Hippocampal formation (tissue), 2 donors: ENCODE measurements around the gene ATP6V0A1.
"Not testable (repeated sequence)": the region's sequence is repeated elsewhere in the genome, so short reads cannot be mapped to it uniquely, and the experiment has no call there.

Source experiments
- DNase-seq, 2 donors: peaks; one replicate each; lab custom pipeline; 2025; lab: John Stamatoyannopoulos, UW

The ATP6V0A1 gene

DNA sequence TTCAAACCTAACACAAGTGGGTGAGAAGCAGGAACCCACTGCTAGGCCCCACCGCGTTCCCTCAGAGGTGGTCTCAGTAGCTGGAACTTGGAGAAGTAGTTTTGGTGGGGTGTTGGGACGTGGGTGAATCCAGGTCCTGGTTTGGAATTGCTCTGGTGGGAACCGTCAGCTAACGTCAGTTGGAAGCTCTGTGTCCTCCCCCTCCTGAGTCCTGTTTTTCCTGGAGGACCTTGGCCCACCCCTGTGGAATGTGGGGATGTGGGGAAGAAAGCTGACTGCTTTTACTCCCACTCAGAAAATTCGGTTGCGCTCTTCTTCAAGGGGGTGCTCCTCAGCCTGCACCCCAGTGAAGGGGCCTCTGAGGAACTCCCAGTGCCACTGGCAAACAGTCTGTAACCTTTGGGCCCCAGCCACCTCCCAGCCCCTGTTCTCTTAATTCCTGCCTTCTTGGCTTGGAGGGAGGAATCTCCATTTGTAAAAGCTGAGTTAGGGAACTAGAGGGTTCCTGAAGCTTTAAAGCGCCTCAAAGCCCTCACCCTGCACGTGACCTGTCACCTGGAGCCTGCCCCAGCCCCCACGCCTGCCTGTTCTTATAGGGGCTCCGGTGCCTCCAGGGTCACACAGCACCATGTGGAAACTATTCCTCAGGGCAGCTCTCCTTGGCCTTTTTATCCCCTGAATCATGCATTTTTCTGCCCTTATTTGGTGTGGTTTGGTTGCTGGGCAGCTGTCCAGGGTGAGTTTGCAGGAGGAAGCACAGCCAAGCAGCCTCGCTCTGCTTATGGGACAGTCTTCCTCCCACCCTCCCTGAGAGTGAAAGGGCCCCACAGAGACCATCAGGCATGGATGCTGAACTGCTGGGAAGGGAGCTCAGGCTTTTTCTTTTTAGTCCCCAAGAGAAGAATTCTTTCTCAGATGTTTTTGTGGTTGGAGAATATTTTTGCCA, 61.1 kb downstream of the ATP6V0A1 start:
- DNase-seq: peak; percentile 57 to 62

DNA sequence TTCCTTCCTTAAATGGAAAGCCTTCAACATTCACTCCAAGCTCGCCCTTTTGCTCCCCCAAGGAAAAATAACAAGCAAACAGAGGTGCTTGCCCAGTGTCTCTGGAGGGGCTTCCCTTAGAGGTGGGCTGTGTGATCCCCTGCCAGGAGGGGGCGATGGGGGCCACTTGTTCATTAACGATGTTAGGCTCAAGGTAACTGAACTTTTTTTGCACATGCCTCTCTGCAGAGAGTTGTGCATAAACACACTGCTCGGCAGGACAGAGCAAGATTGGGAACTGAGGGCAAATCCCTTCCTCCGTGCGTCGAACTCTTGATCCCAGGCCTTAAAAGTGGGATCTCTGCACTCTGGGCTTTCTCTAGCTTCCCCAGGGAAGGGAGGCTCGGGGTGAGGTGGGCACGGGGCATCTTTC, 61.9 kb downstream of the ATP6V0A1 start:
- DNase-seq: no peak

DNA sequence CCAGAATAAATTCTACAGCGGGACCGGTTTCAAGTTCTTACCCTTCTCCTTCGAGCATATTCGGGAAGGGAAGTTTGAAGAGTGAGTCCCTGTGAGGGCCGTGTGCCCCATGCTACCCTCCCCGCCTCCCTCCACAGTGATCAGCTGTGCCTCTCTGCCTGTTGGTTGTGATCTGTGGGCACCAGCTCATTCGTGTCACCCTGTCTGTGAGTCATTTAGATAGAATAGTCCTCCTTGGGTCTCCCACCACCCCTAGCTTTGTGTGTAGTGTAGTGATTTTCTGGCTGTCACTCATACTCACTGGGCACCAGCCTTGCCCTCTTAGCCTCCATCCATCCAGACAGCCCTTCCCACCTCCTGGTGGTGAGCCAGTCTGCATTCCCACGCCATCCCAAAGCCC, 62.4 kb downstream of the ATP6V0A1 start:
- no peak for DNase-seq

DNA sequence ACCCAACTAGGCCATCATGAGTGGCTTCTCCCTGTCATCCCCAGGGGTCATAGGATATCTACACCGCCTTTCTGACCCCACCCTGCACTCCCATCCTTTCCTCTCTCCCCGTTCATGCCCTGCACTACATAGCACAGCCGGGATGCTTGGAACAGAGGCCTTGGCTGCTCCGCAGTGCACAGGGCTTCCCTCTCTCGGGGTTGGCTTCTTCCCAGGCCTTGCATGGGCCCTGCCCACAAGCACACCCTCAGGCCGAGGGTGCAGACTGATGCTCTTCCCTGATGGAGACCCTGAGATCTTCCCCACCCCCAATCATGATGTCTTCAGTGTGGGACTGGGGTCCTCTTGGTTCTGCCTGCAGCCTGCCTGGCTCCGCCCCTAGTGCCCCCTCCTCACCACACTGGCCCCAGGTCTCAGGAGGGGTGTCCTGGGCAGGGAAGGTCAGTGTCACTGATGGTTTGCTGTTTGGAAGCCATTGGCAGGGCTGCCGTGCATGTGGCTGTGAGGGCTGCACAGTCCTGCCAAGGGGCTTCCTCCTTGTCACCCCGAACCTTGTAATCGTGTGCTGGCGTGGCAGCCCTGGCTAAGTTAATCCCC, 63.1 kb downstream of the ATP6V0A1 start:
- no peak for DNase-seq

DNA sequence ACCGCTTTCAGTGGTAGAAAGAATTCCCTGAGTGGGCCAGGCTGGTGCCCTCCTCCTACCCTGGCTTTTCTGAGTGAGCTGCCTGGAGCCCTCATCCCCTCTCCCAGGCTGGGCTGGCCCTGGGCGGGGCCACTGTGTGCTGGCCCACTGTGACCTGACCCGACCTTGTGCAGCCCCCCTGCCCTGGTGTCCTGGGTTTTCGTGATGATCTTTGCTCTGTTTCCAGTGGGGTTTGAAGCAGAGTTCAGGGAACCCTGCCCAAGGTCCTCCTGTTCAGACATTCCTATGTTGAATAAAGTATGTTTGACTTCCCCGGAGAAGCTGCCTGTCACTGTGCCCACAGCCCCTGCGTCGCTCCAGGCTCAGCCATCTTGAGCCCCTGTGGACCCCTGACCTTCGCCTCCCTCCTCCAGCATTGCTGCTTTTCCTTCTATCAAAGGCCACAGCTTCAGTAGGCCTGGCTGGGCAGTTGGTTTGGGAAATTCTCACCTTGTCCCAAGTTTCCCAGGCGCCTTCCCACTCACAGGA, 63.6 kb downstream of the ATP6V0A1 start:
- no peak for DNase-seq

DNA sequence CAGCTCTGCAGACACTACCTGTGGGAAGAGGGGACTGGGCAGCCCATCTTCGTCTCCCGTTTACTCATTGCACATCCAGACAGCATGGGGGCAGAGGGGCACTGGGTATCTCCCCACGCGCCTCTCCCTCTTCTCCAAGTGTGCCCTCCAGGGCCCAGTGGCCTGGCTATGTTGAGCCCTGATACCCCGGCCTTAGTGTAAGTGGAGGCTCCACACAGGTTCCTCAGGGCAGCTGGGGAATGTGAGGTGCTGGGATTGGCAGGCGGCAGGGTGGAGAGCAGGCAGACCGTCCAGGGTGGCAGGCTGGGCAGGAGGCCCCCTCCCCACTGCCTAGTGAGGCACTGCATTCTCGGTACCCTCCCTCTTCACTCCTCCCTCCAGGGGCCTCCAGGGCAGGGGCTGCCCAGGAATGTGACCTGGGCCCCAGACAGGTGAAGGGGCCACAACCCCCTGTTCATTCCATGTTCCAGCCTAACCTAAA, 64.2 kb downstream of the ATP6V0A1 start:
- no peak for DNase-seq

DNA sequence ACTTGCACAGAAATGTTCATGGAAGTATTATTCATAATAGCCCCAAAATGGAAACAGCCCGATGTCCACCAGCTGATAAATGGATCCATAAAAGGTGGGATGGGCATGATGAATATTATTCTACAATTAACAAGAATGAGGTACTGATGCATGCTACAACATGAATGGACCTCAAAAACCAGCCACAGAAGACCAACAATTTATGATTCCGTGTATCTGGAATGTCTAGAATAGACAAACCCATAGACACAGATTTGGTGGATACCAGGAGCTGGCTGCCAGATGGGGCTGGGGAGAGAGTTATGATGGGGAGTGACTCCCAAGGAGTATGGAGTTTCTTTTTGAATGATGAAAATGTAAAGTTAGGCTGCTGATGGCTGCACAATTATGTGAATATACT, 66.5 kb downstream of the ATP6V0A1 start:
- DNase-seq: no peak

DNA sequence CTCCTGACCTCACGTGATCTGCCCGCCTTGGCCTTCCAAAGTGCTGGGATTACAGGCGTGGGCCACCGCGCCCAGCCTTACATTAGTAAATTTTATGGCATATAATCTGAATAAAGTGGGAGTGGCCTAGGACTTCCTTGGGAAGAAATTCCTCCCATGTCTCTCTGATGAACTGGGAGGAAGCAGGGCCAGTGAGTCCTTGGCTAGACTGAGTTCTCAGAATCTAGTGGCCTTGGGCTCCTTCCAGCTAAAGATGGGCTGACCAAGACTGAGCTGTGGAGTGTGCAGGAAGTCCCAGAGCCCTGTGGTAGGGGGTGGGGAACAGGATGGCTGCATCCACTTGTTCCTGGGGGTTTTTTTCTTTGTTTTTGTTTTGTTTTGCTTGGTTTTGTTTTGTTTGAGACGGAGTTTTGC, 67.4 kb downstream of the ATP6V0A1 start:
- DNase-seq: no peak

DNA sequence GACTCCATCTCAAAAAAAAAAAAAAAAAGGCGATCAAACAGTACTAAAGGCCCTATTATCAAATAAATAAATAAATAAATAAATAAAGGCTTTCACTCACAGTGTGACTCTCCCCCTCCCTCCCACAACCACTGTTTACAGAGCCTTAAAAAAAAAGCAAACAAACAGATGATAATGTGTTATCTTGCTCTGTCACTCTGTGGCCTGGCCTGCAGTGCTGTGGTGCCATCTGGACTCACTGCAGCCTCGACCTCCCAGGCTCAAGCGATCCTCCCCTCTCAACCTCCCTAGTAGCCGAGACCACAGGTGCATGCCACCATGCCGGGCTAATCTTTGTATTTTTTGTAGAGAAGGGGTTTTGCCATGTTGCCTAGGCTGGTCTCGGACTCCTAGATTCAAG, 69.3 kb downstream of the ATP6V0A1 start:
- no peak for DNase-seq

DNA sequence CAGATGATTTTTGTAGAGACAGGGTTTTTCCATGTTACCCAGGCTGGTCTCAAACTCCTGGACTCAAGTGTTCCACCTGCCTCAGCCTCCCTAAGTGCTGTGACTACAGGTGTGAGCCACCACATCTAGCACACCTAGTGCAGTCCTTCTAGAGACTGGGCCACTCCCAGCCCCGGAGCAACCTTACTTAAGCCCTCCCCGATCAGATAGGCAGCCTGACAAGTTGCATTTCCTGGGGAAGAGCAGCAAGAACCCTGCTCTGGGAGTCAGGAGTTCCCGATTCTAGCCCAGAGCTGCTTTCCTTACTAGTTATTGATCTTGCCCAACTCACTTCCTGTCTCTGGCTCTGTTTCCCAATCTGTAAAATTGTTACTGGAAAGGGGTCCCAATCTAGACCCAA, 70.4 kb downstream of the ATP6V0A1 start:
- DNase-seq: no peak

DNA sequence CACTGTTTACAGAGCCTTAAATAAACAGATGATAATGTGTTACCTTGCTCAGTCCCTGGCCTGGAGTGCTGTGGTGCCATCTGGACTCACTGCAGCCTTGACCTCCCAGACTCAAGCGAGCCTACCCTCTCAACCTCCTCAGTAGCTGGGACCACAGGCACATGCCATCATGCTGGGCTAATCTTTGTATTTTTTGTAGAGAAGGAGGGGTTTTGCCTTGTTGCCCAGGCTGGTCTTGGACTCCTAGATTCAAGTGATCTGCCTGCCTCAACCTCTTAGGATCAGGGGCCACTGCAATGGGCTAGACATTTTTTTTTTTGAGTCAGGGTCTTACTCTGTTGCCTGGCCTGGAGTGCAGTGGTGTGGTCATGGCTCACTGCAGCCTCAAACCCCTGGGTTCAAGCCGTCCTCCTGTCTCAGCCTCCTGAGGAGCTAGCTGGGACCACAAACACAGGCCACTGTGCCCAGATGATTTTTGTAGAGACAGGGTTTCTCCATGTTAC, 72.3 kb downstream of the ATP6V0A1 start:
- DNase-seq: no peak

DNA sequence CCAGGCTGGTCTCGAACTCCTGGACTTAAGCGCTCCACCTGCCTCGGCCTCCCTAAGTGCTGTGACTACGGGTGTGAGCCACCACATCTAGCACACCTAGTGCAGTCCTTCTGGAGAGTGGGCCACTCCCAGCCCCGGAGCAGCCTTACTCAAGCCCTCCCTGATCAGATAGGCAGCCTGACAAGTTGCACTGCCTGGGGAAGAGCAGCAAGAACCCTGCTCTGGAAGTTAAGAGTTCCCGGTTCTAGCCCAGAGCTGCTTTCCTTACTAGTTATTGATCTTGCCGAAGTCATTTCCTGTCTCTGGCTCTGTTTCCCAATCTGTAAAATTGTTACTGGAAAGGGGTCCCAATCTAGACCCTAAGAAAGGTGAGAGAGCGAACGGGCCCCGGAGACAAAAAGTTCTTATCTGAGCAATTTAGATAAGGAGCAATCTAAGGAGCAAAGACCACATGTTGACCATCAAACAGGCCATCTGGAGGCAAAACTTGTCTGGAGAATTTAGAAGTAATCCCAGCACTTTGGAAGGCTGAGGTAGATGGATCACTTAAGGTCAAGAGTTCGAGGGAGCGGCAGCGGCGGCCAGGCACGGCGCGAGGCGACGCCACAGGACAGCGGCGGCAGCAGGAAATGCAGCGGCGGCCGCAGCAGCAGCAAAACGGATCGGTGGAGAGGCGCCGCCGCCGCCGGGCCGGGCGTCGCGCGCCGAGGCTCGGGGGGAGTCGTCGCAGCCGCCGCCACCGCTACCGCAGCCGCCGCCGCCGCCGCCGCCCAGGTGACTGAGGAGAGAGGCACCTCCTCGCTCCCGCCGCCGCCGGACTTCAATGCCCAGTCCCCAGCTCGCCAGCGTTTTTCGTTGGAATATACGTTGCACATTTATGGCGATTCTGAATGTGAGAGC, 73.0 kb downstream of the ATP6V0A1 start:
- DNase-seq: peak; percentile 42 to 60

DNA sequence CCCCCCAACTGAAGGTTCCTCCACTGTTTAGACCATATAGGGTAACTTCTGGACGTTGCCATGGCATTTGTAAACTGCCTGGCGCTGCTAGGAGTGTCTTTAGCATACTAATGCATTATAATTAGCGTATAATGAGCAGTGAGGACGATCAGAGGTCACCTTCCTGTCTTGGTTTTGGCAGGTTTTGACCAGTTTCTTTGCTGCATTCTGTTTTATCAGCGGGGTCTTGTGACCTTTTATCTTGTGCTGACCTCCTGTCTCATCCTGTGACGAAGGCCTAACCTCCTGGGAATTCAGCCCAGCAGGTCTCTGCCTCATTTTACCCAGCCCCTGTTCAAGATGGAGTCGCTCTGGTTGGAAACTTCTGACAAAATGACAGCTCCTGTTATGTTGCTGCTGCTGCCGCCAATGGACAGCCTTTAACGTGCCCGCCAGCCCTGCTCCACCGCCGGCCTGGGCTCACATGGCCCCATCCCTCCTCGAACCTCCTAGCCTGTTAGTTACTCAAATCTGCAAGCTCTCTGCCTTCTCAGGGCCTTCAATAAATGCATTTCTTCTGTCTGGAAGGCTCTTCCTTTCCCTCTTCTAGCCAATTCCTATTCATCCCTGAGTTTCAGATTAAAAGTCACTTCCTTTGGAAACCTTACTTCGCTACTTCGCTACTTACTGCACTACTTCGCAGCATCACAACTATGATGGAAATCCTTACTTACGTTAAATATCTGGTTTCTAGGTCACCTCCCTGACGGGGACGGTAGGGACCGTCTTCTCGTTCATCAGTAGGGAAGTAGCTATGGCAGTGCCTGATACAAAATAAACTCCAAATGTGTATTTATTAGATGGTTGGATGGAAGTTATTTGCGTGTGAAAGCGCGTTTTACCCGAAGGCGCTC, 76.7 kb downstream of the ATP6V0A1 start:
- DNase-seq: peak in 1 of 2 donors; percentile 29

DNA sequence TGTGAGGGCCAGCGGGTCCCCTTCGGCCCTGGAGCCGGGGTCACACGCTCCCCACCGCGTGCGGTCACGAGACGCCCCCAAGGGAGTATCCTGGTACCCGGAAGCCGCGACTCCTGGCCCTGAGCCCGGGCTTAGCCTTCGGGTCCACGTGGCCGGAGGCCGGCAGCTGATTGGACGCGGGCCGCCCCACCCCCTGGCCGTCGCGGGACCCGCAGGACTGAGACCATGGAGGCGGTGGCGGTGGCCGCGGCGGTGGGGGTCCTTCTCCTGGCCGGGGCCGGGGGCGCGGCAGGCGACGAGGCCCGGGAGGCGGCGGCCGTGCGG, 77.3 kb downstream of the ATP6V0A1 start, which contains the start of gene NAGLU:
Gene NAGLU (plus strand): TSS at position 194 of the 324 bp plus-strand sequence. CDS start 32 bp downstream, at position 226.
- DNase-seq: peak; percentile 86 to 91

DNA sequence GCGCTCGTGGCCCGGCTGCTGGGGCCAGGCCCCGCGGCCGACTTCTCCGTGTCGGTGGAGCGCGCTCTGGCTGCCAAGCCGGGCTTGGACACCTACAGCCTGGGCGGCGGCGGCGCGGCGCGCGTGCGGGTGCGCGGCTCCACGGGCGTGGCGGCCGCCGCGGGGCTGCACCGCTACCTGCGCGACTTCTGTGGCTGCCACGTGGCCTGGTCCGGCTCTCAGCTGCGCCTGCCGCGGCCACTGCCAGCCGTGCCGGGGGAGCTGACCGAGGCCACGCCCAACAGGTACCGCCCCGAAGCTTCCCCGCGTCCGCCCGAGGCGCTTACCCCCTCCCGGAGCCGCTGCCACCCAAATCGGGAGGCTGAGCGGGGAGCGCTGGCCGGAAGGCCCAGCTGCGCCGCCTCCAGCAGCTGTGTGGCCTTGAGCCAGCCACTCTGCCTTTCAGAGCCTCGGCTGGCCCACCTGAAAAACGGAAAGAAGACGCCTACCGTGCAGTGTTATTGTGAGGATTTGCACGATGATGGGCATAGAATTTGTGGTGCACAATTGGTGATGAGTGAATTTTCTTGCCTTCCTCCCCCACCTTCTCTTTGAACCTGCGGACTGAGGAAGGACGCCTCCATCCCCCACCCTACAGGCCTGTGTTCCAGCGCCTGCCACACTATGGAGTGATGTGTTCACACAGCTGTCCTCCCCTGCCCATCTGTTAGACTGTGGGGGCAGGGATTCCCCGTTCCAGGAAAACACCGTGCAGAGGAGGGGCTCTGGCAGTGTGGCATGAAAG, 77.9 kb downstream of the ATP6V0A1 start:
- peak; percentile 34 to 66 for DNase-seq

DNA sequence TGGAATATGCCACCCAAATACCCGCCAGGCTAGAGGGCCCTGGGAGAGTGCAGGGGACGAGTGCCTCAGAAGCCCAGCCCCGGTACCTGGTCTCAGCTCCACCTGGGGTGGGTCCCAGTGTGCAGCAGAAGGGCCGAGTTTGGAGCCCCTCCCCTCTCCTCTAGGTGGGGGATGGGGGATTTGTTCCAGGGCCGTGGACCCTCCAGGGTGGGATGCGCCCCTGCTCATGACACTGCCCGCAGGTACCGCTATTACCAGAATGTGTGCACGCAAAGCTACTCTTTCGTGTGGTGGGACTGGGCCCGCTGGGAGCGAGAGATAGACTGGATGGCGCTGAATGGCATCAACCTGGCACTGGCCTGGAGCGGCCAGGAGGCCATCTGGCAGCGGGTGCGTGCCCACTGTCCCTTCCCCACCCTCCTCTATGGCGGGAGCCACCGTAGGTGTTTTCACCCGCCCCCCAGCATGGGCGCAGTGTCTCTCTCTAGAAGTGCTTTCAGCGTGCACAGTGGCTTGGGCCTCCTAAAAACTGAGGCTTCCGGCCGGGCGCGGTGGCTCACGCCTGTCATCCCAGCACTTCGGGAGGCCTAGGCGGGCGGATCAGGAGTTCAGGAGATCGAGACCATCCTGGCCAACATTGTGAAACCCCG, 78.6 kb downstream of the ATP6V0A1 start:
- no peak for DNase-seq

DNA sequence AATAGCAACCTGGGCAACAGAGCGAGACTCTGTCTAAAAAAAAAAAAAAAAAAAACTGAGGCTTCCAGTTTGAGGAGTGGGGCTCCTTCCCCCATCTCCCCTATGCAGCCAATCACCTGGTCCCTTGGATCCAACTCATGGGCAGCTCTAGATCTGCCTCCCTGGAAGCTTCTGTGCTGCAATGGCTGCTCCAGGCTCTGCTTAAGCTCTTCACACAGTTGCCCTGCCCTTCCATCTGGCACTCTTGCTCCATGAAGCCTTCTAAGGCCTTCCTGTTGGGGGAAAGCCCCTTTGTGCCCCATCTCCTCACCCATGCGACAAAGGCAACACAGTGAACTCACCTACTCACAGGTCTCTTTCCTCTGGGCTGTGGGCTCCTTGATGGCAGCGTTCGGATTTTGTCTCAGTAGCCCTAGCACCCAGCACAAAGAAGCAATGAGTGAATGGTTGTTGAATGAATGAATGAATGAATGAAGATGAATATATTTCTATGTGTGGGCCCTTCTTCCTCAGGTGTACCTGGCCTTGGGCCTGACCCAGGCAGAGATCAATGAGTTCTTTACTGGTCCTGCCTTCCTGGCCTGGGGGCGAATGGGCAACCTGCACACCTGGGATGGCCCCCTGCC, 79.3 kb downstream of the ATP6V0A1 start:
- DNase-seq: no peak

DNA sequence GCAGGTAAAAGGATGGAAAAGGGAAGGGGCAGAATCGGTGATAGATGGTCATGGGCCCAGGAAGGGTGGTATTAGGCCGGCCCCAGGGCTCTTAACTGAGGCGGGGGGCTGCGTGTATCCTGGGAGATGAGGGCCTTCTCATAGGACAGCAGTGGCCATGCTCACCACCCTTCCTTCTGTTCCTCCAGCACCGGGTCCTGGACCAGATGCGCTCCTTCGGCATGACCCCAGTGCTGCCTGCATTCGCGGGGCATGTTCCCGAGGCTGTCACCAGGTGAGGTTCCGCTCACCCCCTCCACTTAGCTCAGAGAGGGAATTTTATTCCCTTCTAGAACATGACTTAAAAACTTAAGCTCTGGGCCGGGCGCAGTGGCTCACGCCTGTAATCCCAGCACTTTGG, 79.8 kb downstream of the ATP6V0A1 start:
- no peak for DNase-seq

DNA sequence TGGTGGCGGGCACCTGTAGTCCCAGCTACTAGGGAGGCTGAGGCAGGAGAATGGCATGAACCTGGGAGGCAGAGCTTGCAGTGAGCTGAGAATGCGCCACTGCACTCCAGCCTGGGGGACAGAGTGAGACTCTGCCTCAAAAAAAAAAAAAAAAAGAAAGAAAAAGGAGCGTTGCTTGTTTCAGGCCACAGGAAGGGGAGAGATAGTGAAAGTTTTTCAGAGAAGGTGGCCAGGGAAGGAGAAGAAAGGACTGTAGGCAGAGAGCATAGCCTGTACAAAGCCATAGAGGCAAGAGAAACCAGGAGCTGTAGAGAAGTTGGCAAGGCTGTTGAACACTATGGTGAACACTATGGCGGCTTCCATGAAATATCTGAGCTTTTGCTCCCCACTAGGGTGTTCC, 81.9 kb downstream of the ATP6V0A1 start:
- DNase-seq: not testable (repeated sequence)
